ENCODE data around the gene RBM20.
"Not testable (repeated sequence)": the region's sequence is repeated elsewhere in the genome, so short reads cannot be mapped to it uniquely, and the experiment has no call there.

The RBM20 gene

DNA sequence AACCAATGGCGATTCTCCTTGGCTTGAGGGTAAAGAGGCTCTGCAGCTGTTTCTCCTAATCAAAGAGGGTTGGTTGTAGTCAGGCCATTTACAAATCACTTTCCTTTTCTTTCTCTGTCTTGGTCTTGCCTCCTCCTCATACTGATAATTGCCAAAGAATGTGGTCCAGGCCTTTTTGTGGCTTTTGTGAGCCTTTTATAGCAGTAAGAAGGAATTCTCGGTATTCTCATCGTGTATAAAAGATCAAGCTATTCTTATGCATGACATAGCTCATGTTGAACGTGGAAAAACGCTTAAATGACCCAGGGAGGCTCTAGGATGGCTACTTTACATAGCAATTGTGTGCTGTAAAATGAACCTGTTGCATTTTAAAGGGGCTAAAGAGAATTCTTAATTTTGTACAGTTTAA lies 62.6 kb downstream of the RBM20 start:
- no peak for DNase-seq

DNA sequence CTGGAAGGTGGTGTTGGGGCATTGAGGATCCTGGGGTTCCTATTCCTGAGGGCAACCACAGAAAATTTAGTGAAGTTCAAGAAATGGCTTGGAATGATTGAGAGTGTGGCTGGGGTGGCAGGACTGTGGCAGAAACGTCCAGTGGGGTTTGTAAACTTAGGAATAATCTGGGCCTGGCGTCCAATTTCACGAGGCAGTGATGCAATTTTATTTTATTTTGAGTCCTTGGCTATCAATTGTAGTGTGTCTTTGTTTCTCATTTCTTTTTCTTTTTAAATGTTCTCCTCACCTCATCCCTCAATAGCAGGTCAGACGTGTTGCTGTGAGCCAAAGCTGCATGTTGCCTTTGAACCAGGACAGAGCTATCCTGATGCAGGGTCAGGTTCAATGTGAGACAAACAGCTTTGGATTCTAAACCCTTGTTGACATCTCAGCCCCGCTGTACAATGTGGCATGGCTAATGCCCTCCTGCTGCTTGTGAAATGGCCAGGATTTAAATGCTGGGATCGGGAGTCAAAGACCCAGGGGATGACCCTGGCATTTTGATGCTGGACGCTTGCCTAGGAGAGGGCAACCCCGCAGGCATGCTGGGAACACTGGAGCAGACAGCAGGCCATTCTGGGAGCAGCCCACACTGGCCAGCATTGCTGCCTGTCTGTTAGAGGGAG lies 64.8 kb downstream of the RBM20 start:
- no peak for DNase-seq

DNA sequence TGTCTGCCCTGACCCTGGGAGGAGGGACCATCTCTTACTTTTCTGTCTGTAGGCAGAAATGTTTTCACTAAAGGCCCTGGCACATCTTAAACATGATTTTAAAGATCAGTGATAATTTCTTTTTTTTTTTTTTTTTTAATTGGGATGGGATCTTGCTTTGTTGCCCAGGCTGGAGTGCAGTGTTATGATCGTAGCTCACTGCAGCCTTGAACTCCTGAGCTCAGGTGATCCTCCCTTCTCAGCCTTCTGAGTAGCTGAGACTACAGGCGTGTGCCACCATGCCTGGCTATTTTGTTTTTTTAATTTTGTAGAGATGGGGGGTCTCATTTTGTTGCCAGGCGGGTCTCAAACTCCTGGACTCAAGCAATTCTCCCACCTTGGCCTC lies 65.3 kb downstream of the RBM20 start:
- DNase-seq: no peak

DNA sequence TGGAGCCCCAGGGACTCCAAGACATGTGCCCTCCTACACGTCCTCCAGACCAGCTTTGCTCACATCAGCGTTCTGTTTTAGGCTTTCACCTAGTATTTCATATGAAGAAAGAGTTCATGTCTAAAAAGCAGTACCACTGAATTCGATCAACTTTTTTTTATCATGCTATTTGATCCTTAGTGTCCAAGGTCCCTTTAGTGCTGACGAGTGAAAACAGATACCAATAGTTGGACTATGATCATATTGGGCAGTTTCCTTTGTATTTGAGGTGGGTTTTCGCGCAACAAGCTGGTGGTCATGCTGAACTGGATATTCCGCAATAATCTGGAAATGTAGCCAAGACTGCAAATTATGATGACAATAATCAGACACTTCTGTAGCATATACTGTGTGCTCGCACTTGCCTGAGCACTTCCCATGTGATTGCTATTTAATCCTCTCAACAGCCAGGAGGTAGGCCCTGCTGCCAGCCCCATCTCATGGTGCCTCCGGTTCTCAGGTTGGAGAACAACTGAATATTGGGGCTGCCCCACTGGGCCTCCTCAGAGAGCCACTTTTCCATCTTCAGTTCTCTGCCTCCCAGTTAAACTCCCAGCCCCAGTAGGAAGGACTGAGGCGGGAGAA lies 65.9 kb downstream of the RBM20 start:
- no peak for DNase-seq

DNA sequence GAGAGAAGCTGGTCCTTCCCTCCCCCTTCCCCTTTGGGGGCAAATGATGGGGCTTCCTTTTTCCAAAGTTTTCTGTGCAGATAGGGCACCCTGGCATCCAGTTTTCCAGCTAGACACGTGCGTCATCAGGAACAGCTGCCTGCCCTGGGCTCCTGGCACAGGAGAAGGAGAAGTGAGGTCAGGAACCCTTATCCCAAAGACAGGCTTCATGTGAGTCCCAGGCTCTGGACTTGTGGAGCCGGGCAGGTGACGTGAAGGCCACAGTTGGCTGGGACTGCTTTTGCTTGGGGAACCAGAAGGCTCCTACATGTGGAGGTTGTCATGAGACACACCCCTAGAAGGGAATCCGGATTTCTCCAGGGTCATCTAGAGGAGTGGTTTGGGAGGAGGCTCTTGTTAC lies 66.5 kb downstream of the RBM20 start:
- no peak for DNase-seq

DNA sequence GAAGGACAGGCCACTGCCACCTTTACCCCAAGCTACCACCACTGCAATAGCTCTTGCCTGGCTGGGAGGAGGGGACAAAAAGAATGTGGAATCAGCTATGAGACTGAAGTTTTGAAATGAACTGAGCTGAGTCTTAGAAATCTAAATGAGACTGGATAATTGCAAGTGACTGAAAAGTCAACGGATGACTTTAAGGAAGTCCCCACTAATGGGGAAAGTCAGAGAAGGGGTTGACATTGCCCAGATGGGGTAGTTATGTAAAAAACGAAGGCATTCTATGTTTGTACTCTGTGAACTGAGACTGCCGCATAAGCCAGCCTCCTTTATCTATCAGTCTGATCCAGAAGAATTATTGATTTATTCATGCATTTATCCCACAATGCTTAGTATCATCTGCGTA lies 67.2 kb downstream of the RBM20 start:
- no peak for DNase-seq

DNA sequence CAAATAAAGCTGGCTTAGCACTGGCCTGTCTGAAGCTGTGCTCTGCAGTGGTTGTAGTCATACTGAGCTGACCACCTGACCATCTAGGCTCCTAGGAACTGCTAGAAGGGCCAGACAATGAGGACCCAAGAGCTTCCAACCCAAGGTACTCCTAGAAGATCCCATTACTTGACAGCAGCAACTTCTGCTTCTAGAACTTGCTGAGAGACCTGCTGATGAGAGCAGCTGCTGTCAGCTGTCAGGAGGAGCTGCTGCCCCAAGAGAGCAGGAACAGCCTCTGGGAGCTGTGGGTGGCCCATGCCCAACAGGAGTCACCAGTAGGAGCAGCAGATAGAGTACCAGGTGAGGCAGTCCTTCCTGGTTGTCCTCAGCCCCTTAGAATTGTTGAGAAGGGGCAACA lies 70.2 kb downstream of the RBM20 start:
- no peak for DNase-seq

DNA sequence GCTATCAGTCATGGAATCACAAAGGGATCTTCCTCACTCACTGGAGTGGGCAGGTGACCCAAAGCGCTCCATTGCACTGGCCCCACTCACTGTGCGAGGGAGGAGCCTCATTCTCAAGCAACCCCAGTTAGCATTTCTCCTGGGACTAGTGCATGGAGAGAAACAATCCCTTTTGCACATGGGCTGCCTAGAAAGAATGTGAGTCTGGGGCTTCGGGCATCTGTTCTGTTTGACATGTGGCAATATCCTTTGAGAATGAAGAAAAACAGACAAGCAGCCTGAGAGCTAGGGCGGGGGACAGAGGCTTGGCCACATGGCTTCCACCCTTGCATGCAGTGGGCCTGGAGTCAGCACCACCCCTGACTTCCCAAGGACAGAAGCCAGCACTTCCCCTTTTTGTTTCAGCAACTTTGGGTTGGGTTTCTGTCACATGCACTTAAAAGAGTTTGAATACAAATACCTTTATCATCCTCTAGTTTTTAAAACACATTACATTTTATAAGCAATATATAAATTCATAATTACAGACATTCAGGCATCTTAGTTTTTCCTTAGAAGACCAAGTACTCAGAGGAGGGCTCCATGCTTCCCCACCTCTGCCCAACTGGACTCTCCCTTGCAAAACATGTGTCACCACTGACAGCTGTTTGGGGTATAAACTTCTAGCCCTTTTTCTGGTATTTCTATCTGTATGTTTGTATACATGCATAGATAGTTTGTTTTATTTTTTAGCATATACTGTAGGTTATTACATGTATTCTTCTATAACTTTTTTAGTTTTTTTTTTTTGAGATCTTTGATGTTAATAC lies 73.8 kb downstream of the RBM20 start:
- DNase-seq: peak in 1 of 2 donors; percentile 29

DNA sequence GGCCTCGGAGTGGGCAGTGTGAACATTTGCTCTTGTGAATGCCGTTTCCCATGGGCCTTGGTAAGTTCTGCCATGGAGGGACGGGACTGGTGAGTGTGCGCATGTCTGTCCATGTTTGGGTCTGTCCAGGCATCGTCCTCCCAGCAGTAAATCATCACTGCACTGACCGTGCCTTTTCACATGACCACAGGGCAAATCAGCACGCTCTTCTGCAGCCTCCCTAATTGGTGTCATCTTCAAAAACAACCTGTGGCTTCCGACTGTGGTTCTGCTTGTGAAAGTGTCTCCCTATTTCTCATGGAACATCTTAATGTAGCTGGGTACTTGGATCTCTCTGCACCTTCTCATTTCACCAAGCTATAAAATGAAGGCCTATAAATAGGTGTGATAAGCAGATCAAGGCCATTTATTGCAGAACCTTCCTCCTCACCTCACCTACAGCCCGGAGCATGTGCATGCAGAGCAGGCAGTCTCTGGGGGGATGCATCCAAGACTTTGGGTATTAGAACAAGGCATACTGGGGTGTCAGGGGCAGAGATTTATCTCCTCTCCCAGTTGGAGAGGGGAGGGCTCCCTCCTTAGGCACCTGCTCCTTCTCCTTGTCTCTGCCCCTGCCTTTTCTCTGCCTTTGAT lies 77.4 kb downstream of the RBM20 start:
- no peak for DNase-seq

DNA sequence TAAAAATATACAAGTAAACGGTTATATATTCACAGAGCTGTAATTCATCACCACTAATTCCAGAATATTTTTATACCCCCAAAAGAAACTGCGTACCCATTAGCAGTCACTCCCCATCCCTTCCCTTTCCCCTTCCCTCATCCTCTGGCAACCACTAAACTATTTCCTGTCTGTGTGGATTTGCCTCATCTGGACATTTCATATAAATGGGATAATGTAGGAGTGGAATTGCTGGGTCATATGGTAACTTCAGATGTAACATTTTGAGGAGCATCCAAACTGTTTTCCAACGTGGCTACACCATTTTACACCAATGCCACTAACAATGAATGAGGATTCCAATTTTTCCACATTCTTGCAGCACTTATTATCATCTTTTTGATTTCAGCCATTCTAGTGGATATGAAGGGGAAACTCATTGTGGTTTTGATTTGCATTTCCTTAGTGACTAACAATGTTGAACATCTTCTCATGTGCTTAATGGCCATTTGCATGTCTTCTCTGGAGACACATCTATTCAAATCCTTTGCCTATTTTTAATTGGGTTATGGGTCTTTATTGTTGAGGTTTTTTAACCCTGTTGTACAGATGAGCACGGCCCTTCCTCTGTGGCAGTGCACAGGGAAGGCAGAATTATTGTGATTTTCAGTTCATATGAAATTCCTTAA lies 79.2 kb downstream of the RBM20 start:
- no peak for DNase-seq

DNA sequence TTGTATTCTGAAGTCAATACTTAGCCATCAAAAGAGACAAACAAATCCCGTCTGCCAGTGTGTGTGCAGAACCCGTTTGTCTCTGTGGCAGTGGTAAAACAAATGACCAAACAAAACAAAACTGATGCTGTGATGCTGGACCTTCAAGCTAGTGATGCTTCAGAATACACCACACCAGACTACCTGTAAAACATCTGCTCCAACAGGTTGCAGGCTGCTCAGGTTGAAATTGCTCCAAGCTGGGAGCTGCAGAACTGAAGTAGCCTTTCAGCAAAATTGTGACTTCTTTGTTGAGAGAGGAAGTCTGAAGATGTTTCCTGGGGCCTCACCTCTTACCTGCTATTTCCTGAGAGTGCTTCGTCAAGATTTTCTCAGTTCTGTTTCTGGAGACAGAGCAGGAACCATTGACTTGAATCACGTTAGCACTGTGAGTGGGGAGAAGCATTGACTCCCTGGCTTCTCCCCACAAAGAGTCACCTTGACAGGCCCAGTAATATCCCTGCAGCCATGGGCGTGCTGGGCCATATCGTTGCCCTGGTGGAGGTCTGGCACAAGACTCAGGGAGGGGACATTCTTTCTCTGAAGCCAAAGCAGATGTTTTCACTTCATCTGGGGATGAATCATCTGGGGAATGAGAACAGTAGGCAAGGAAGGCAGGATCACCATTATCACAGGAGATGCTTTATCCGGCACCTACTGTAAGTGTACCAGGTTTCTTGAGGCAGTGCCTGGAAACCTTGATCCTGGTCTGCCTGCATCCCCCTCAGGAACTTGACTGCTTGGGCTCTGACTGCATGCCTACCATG lies 80.2 kb downstream of the RBM20 start:
- peak in 1 of 2 donors; percentile 16 for DNase-seq

DNA sequence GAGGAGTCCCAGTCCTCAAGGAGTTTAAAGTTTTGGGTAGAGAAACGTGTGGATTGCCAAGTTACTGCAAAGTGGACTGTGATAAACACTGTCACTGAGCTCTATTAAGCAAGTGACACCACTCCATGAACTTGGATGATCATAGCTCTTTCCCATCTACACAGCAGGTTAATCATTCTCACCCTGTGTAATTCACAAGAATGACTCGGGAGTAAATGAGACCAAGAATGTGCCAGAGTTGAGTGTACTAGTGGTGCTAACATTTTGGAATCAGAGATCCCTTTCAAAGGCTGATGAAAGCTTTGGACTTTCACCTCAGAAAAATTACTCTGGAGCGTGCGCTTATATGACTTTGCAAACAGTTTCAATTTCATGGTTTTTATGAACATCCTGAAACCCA lies 80.8 kb downstream of the RBM20 start:
- DNase-seq: no peak

DNA sequence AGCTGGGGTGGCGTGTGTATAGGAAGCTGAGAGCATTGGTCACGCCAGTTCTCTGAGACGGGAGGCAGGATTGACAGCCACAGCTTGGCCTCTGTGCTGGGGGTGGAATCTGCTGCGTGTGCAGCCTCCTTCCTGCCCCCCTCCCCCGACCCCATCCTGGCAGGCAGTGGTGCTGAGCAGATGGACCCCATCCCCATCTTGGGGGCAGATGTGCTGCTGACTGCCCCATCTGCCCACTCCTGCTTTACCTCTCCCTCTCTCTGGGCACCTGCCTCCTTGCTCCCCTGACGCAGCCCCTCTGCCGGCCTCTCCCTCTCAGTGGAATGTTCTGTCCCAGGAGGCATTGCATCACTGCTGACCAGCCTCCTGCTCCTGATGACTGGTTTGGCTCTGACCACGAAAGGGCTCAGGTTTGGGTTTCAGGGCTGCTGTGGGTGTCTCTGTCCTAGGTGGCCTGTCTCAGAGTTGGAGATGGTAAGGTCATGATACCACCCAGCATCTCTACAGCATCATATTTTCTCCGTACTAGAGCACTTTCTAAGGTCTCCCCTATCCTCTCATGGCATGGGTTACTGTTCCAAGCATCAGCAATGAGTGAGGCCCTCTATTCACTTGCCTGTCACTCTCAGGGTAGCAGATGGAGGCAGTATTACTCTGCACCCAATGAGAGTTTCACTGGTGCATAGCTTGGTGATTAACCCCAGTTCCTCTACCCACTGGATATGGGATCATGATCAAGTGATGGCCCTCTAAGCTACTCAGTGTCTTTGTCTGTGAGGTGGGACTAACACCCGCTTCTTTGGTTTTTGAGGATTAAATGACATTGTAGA lies 81.9 kb downstream of the RBM20 start:
- no peak for DNase-seq

DNA sequence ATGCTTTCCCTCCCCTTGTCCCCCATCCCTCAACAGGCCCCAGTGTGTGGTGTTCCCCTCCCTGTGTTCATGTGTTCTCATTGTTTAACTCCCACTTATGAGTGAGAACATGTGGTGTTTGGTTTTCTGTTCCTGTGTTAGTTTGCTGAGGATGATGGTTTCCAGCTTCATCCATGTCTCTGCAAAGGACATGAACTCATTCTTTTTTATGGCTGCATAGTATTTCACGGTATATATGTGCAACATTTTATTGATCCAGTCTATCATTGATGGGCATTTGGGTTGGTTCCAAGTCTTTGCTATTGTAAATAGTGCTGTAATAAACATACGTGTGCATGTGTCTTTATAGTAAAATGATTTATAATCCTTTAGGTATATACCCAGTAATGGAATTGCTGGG lies 83.6 kb downstream of the RBM20 start:
- DNase-seq: not testable (repeated sequence)

DNA sequence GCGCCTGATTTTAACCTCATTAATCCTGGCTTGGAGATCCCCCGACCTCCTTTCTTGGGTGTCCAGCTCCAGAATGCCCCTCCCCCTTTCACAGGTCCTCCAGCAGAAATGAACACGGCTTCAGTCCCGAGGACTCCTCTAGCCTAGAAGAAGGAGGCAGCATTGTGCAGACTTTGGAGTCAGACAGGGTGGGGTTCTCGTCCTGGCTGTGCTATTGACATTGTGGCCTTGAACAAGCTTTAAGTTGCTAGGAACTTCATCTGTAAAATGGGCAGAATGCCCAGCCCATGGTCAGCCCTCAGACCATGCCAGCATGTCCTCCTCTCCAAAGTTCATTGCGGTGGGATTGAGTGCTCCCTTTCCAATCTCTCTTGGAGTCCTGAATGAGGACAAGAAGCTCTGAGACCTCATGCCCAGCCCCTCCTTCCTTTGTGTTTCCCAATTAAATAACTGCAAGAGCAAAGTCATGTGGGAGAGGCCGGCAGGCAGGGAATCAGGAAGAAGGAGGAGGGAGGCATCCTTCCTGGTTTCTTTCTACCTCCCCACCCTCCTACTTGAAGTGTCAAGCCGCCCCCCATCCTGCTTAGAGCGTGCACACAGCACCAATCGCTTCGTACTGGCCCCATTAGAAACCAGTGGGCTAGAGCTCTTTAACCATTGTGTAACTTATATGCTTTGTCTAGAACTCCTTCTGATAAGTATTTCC lies 86.4 kb downstream of the RBM20 start:
- no peak for DNase-seq

DNA sequence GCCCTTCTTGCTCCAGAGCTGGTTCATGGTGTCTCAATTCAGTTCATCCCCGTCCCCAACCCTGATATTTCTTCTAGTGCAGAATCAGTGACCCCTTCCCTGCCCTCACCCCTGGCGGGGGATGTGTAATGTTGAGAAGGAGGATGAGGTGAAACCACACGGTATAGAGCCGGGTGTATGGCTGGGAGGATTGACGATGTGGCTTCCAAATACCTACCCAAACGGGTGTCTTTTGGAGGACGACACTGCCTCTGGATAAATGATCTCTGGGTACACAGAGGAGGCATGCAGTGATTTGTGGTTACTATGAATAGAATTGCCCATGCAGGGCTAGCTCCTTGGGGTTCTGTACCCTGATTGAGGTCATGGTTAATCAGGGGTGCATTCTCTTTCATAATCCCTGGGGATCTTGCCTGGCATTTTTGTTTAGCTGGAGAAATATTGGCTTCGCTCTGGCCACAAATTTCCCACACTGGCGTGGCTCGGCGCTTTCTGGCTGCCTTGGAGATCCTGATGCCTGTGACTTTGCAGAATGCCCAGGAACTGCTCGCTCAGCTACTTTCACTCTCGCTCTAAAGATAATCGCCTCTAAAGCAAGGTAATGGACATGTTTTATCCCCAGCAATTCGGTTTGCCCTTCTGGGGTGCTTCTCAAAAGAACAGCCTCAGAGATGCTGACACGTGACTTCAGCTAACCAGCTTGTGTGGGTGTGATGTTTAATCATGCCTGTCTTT lies 89.2 kb downstream of the RBM20 start:
- DNase-seq: no peak

DNA sequence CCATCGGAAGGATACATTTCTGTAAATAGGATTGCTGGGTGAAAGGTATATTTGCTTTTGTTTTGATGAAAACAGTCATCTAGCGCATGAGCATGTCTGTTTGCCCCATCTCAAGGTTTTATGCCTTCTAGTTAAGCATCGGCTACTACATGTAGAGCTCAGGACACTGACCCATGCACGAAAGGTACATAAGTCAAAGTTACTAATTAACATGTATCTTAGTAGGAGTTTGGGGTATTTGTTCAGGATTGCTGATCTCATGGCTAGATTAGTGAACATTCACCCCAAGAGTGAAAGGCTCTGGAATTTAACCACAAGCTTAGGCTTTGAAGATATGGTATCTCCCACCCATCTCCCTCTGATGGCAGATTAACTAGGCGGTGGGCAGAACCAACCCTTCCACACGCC lies 91.5 kb downstream of the RBM20 start:
- no peak for DNase-seq

DNA sequence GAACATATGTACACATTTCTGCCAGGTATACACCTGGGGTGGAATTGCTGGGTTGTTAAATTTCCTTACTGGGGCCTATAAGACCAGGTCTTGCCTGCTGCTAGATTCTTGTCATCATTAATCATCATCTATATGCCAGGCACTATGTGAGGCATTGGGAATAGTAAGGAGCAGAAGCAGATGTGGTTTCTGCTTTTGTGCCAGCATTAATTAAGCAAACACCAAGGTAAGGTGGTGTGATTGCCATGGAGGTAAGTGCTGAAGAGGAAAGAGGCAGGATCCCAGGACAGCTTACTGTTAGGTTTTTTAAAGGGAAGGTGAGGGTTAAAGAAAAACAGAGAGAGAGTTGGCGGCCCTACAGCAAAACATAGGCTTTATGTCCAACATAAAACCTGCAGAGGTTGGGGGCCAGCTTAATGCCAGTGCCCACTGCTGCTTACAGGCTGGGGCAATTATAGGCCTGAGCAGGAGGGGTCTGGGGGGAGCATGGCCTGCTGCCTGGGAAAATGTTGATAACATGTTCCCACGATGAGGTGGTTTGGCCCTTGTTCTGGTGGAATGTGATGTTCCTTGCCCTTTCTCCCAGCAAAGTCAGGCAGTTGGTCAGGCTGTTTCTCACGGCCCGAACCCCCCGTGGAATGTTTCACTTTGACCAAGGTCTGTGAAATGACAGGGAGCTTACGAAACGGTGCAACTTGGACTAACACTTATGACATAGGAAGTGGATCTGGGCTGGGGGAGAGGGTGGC lies 93.9 kb downstream of the RBM20 start:
- DNase-seq: no peak

DNA sequence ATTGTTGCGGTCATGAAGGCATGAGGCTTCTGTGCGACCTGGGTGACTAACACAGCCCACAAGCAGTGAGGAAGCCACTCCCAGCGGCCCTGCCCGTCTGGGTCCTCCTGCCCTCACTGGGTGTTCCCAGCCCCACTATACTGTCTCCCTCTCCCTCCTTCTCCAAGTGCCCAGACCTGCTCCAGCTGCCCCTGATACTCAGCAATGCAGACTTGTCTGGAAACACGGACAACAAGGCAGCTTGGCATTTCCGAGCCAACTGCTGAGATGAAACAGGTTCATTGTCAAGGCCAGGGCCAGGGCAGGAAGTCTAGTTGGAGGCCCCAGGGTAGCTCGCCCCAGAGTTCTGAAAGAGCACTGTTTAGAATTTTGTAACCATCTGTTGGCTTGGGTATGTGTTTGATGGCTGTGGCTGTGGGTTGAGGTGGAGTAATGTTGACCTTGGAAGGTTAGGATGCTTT lies 95.7 kb downstream of the RBM20 start:
- no peak for DNase-seq

Data from CD4-positive, alpha-beta T cell treated with Interferon alpha-2 for 1 hour (primary cell).